Measurements from ENCODE around the gene EPHB6. TPM values are rescaled to one million over a fixed set of nuclear protein-coding genes. Genes with fewer than 3 reads are reported as not detected.

Gene EPHB6
- polyA plus RNA-seq, 1 of the 3 experiments (the other 2 are of a cell fraction) = 1.8 TPM

GRCh38 chr7:142885311-142886230, 30.7 kb downstream of the EPHB6 start, which contains the start of gene TRPV6:
TRPV6 (minus strand) TSS chr7:142885745.
- no peak for TF ChIP-seq ELF1 (IDR thresholded peaks at IDR 0.05)
- no peak for TF ChIP-seq GABPA (IDR thresholded peaks at IDR 0.05; ENCODE audit: low read depth)
- TF ChIP-seq USF1 (IDR thresholded peaks at IDR 0.05; ENCODE audit: borderline replicate concordance, low read depth) = no peak
- TF ChIP-seq MEF2A (IDR thresholded peaks at IDR 0.05; ENCODE audit: borderline replicate concordance, low read depth) = no peak
- TF ChIP-seq EP300 (IDR thresholded peaks at IDR 0.05; ENCODE audit: borderline replicate concordance in 1 of 2, low read depth in 1 of 2, low read length in 1 of 2) = no peak
- no peak for TF ChIP-seq SIN3A (IDR thresholded peaks at IDR 0.05; ENCODE audit: borderline replicate concordance, low read depth, low read length)
- no peak for TF ChIP-seq JUND (IDR thresholded peaks at IDR 0.05)
- no peak for TF ChIP-seq GATA2 (CRISPR knock-in tag; IDR thresholded peaks at IDR 0.05)
- no peak for TF ChIP-seq YY1 (IDR thresholded peaks at IDR 0.05; ENCODE audit: low read depth)
- no peak for TF ChIP-seq SMC3 (IDR thresholded peaks at IDR 0.05; ENCODE audit: low read depth, low read length)
- no peak for TF ChIP-seq NRF1 (IDR thresholded peaks at IDR 0.05; ENCODE audit: low read depth, low read length)
- no peak for TF ChIP-seq FOSL2 (IDR thresholded peaks at IDR 0.05; ENCODE audit: borderline replicate concordance, low read depth)
- TF ChIP-seq FOXJ3 (CRISPR knock-in tag; IDR thresholded peaks at IDR 0.05) = no peak
- TF ChIP-seq RAD21 (IDR thresholded peaks at IDR 0.05; ENCODE audit: low read length) = no peak
- 24% methylated on average over 11 of the region's 16 CpGs for WGBS (ENCODE audit: low lambda C conversion rate)

GRCh38 chr7:142886866-142887265, 32.0 kb downstream of the EPHB6 start:
- H2AFZ ChIP-seq (ENCODE audit: low read depth) = no peak overlapping the region
- H3K9me2 ChIP-seq = no peaks in the 10 kb centered on the region
- H4K20me1 ChIP-seq (ENCODE audit: insufficient read depth) = no peaks in the 10 kb centered on the region
- H3F3A ChIP-seq (replicated peaks; ENCODE audit: insufficient read depth) = no peaks in the 10 kb centered on the region
- CTCF ChIA-PET = interaction anchor here (1.3 to 2.2 kb wide), 4 partner anchors 14 to 328 kb away, joined by 3 to 10 read pairs (median 6); partner anchors contain the start of gene EPHB6
- no peaks in the 10 kb centered on the region for H3K4me1 ChIP-seq (ENCODE audit: control insufficient read depth in 1 of 2, insufficient read depth in 2 of 2, low read depth in 1 of 2, low read length in 1 of 2)
- no peak overlapping the region for H3K27ac ChIP-seq (ENCODE audit: low read depth in 2 of 2, low read length in 1 of 2)
- no peak for DNase-seq
- no peak overlapping the region for H3K4me2 ChIP-seq
- no peaks in the 10 kb centered on the region for H3K79me2 ChIP-seq (ENCODE audit: insufficient read depth)
- POLR2A ChIA-PET = no interaction called here
- no peak overlapping the region for H3K4me3 ChIP-seq (ENCODE audit: low read depth in 2 of 2, low read length in 1 of 2)
- 40% methylated on average over 7 of the region's 7 CpGs for WGBS (ENCODE audit: low lambda C conversion rate)
- peaks cover 31% of the 10 kb centered on the region for H3K27me3 ChIP-seq (ENCODE audit: insufficient read depth)
- no peaks in the 10 kb centered on the region for H3K36me3 ChIP-seq (replicated peaks in 1 of 2; ENCODE audit: control insufficient read depth in 1 of 2, insufficient read depth in 2 of 2, low read length in 1 of 2)
- no peaks in the 10 kb centered on the region for H3K9me3 ChIP-seq
- no peak for TF ChIP-seq GATA2 (CRISPR knock-in tag; IDR thresholded peaks at IDR 0.05)
- no peak for TF ChIP-seq MXI1 (IDR thresholded peaks at IDR 0.05; ENCODE audit: low read depth, low read length)
- no peak for TF ChIP-seq POLR2AphosphoS5 (IDR thresholded peaks at IDR 0.05; ENCODE audit: low read depth, low read length)
- no peak for TF ChIP-seq CHD2 (IDR thresholded peaks at IDR 0.05; ENCODE audit: low read length, partially characterized antibody)
- TF ChIP-seq RXRA (IDR thresholded peaks at IDR 0.05; ENCODE audit: borderline replicate concordance, low read depth) = no peak
- no peak for TF ChIP-seq RCOR1 (IDR thresholded peaks at IDR 0.05; ENCODE audit: low read length)
- H3K9ac ChIP-seq = no peak overlapping the region

More at GRCh38 chr7:142885311-142886230, 30.7 kb downstream of the EPHB6 start, which contains the start of gene TRPV6:
- no peaks in the 10 kb centered on the region for H3K4me1 ChIP-seq (ENCODE audit: control insufficient read depth in 1 of 2, insufficient read depth in 2 of 2, low read depth in 1 of 2, low read length in 1 of 2)
- H3K27ac ChIP-seq (ENCODE audit: low read depth in 2 of 2, low read length in 1 of 2) = no peak within 1 kb of the TSS
- H3K9me3 ChIP-seq = no peaks in the 10 kb centered on the region
- CTCF ChIA-PET = interaction anchor here (1.3 to 2.2 kb wide), 3 partner anchors 13 to 329 kb away, joined by 3 to 10 read pairs (median 6); partner anchors contain the start of gene EPHB6
- POLR2A ChIA-PET = no interaction called here
- H3F3A ChIP-seq (replicated peaks; ENCODE audit: insufficient read depth) = no peaks in the 10 kb centered on the region
- H3K27me3 ChIP-seq (ENCODE audit: insufficient read depth) = peaks cover 44% of the 10 kb centered on the region
- DNase-seq = no peak
- no peak within 1 kb of the TSS for H3K4me2 ChIP-seq
- no peaks in the 10 kb centered on the region for H4K20me1 ChIP-seq (ENCODE audit: insufficient read depth)
- no peaks in the 10 kb centered on the region for H3K79me2 ChIP-seq (ENCODE audit: insufficient read depth)
- no peak within 1 kb of the TSS for H3K4me3 ChIP-seq (ENCODE audit: low read depth in 2 of 2, low read length in 1 of 2)
- H2AFZ ChIP-seq (ENCODE audit: low read depth) = no peak within 1 kb of the TSS
- no peaks in the 10 kb centered on the region for H3K9me2 ChIP-seq
- no peaks in the 10 kb centered on the region for H3K36me3 ChIP-seq (replicated peaks in 1 of 2; ENCODE audit: control insufficient read depth in 1 of 2, insufficient read depth in 2 of 2, low read length in 1 of 2)
- no peak within 1 kb of the TSS for H3K9ac ChIP-seq
